Renal pelvis (tissue), 4 donors: ENCODE data around the gene CBL. TPM values are rescaled to one million over a fixed set of nuclear protein-coding genes. Genes with fewer than 3 reads are reported as not detected.

ENCODE experiments used
- DNase-seq: peaks from one replicate; pipeline ENCODE4 v3.0.0-alpha.2; 2013
- polyA plus RNA-seq, 3 donors: library from polyadenylated mRNA; unstranded; fragments of 120-200 nt; gene quantifications; one replicate each; pipeline ENCODE4 v1.2.1, GENCODE V29; 2013; ENCODE audit not compliant: insufficient read length in 3 of 3

The CBL gene
- polyA plus RNA-seq, 3 donors: 17.7 to 22.5 (median 22.2) TPM

- DNase-seq: no peak
These were observed 139.5 kb downstream of the CBL start for GRCh38 chr11:119345685-119346084.

GRCh38 chr11:119346605-119347004 lies 140.5 kb downstream of the CBL start, which contains the start of gene MFRP:
TSS of gene MFRP (minus strand) at chr11:119346705. CDS start at chr11:119346513, 192 bp downstream.
- no peak for DNase-seq

GRCh38 chr11:119347242-119347641 lies 141.1 kb downstream of the CBL start:
- DNase-seq: no peak

- no peak for DNase-seq
These were observed 141.9 kb downstream of the CBL start for GRCh38 chr11:119347940-119348605.

- no peak for DNase-seq
These were observed 144.2 kb downstream of the CBL start for GRCh38 chr11:119350302-119350701.

GRCh38 chr11:119351232-119351631 lies 145.1 kb downstream of the CBL start:
- DNase-seq: no peak

GRCh38 chr11:119352857-119353260 lies 146.7 kb downstream of the CBL start:
- DNase-seq: peak; percentile 72

GRCh38 chr11:119355091-119355843 lies 149.1 kb downstream of the CBL start:
- DNase-seq: no peak

GRCh38 chr11:119356349-119357031 lies 150.4 kb downstream of the CBL start:
- peak; percentile 82 for DNase-seq

- no peak for DNase-seq
These were observed 150.9 kb downstream of the CBL start for GRCh38 chr11:119357074-119357473.

Other genes with a start within 250 kb of the CBL start
- under 1 TPM in 2 of 3 donors, not detected in 1; 0.07 to 0.29 TPM for gene FOXR1, start 234.6 kb upstream of the CBL start, polyA plus RNA-seq
- gene CENATAC, start 208.2 kb upstream of the CBL start, polyA plus RNA-seq: 10 to 100 TPM; 14.4 to 44.2 (median 40.8) TPM
- 1,000 to 10,000 TPM; 1,004 to 1,217 (median 1,026) TPM for gene RPS25, start 188.0 kb upstream of the CBL start, polyA plus RNA-seq
- gene TRAPPC4, start 187.6 kb upstream of the CBL start, polyA plus RNA-seq: 100 to 1,000 TPM in 1 of 3 donors, 10 to 100 TPM in 2; 94.6 to 110 (median 98.5) TPM
- gene SLC37A4, start 175.5 kb upstream of the CBL start, polyA plus RNA-seq: 100 to 1,000 TPM; 110 to 120 (median 112) TPM
- 100 to 1,000 TPM; 115 to 133 (median 124) TPM for gene HYOU1, start 149.1 kb upstream of the CBL start, polyA plus RNA-seq
- 10 to 100 TPM; 55.0 to 66.1 (median 57.7) TPM for gene VPS11, start 138.5 kb upstream of the CBL start, polyA plus RNA-seq
- gene HMBS, start 121.5 kb upstream of the CBL start, polyA plus RNA-seq: 10 to 100 TPM; 22.8 to 34.6 (median 28.2) TPM
- gene DPAGT1, start 104.5 kb upstream of the CBL start, polyA plus RNA-seq: 10 to 100 TPM; 55.6 to 68.1 (median 67.4) TPM
- gene C2CD2L, start 99.0 kb upstream of the CBL start, polyA plus RNA-seq: 10 to 100 TPM; 11.8 to 12.5 (median 12.1) TPM
- gene HINFP, start 84.8 kb upstream of the CBL start, polyA plus RNA-seq: 10 to 100 TPM; 28.1 to 43.7 (median 42.6) TPM
- 1 to 10 TPM in 1 of 3 donors, under 1 TPM in 2; 0.70 to 1.4 (median 0.92) TPM for gene ABCG4, start 57.3 kb upstream of the CBL start, polyA plus RNA-seq
- 10 to 100 TPM; 12.4 to 15.1 (median 14.3) TPM for gene NLRX1, start 37.6 kb upstream of the CBL start, polyA plus RNA-seq
- 10 to 100 TPM; 16.0 to 26.2 (median 23.8) TPM for gene NHERF4, start 20.9 kb upstream of the CBL start, polyA plus RNA-seq
- gene MCAM, start 110.8 kb downstream of the CBL start, polyA plus RNA-seq: 10 to 100 TPM; 49.4 to 55.0 (median 52.8) TPM
- gene RNF26, start 128.2 kb downstream of the CBL start, polyA plus RNA-seq: 10 to 100 TPM; 33.5 to 39.5 (median 38.2) TPM
- gene C1QTNF5, start 134.5 kb downstream of the CBL start, polyA plus RNA-seq: 10 to 100 TPM; 24.4 to 32.5 (median 25.5) TPM
- not detected for gene MFRP, start 140.4 kb downstream of the CBL start, polyA plus RNA-seq
- 10 to 100 TPM in 1 of 3 donors, 1 to 10 TPM in 2; 9.0 to 11.4 (median 10.0) TPM for gene USP2, start 175.4 kb downstream of the CBL start, polyA plus RNA-seq
- gene THY1, start 216.8 kb downstream of the CBL start, polyA plus RNA-seq: 10 to 100 TPM; 70.5 to 87.3 (median 78.1) TPM